GM12864 (cell line): ENCODE measurements around the gene ACTA1.

Experiments used
- DNase-seq: peaks from one replicate; pipeline ENCODE4 v3.0.0-alpha.2; 2011; ENCODE audit warnings: low read depth
- H3K4me3 ChIP-seq: 2 replicates; pipeline ENCODE4 v1.5.1; 2011; ENCODE audit warnings: mild to moderate bottlenecking, low read depth, low read length, control low read depth
- TF ChIP-seq, protein P1 (sequence below): IDR thresholded peaks from 2 replicates; pipeline ENCODE4 v1.5.1; 2011; ENCODE audit warnings: low read depth, mild to moderate bottlenecking, moderate library complexity, low read length, control low read depth, inconsistent platforms; ENCODE audit errors: missing control alignments

ACTA1 gene

GRCh38 chr1:229432116-229432461 lies 1.8 kb downstream of the ACTA1 start:
- DNase-seq, result no peak
- TF ChIP-seq, protein P1, sequence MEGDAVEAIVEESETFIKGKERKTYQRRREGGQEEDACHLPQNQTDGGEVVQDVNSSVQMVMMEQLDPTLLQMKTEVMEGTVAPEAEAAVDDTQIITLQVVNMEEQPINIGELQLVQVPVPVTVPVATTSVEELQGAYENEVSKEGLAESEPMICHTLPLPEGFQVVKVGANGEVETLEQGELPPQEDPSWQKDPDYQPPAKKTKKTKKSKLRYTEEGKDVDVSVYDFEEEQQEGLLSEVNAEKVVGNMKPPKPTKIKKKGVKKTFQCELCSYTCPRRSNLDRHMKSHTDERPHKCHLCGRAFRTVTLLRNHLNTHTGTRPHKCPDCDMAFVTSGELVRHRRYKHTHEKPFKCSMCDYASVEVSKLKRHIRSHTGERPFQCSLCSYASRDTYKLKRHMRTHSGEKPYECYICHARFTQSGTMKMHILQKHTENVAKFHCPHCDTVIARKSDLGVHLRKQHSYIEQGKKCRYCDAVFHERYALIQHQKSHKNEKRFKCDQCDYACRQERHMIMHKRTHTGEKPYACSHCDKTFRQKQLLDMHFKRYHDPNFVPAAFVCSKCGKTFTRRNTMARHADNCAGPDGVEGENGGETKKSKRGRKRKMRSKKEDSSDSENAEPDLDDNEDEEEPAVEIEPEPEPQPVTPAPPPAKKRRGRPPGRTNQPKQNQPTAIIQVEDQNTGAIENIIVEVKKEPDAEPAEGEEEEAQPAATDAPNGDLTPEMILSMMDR, result no peak

DNA sequence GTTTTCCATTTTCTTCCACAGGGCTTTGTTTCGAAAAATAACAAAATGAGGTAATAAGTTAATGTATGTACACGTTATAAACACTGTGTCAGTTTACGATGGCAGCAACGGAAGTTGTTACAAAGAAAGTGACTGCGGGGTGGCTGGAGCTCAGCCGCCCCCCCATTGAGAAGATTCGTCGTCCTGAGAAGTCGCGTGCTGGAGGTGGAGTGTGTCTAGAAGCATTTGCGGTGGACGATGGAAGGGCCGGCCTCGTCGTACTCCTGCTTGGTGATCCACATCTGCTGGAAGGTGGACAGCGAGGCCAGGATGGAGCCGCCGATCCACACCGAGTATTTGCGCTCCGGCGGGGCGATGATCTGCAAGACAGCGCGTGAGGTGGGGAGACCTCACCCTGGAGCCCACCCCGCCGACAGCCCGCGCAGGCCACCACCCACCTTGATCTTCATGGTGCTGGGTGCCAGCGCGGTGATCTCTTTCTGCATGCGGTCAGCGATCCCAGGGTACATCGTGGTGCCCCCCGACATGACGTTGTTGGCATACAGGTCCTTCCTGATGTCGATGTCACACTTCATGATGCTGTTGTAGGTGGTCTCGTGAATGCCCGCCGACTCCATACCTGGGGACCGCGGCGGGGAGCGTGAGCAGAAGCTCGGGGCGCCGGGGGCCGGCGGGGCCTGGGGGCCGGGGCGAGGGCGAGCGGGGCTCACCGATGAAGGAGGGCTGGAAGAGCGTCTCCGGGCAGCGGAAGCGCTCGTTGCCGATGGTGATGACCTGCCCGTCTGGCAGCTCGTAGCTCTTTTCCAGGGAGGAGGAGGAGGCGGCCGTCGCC lies 2.4 kb downstream of the ACTA1 start:
- DNase-seq, result no peak
- no peak overlapping the region for H3K4me3 ChIP-seq
- TF ChIP-seq, protein P1, result no peak

More at GRCh38 chr1:229432116-229432461, 1.8 kb downstream of the ACTA1 start:
- H3K4me3 ChIP-seq, result no peak overlapping the region

- TF ChIP-seq, protein P1, result no peak
- no peak overlapping the region for H3K4me3 ChIP-seq
- no peak for DNase-seq
These were observed 3.1 kb downstream of the ACTA1 start for GRCh38 chr1:229430761-229431283.

GRCh38 chr1:229428256-229428655 lies 5.6 kb downstream of the ACTA1 start:
- TF ChIP-seq, protein P1, result no peak
- no peak for DNase-seq
- no peak overlapping the region for H3K4me3 ChIP-seq

GRCh38 chr1:229427572-229427971 lies 6.3 kb downstream of the ACTA1 start:
- TF ChIP-seq, protein P1, result no peak
- DNase-seq, result no peak
- H3K4me3 ChIP-seq, result no peak overlapping the region

- H3K4me3 ChIP-seq, result no peak overlapping the region
- no peak for DNase-seq
- TF ChIP-seq, protein P1, result no peak
These were observed 8.2 kb downstream of the ACTA1 start for GRCh38 chr1:229425564-229426159.
